Astrocyte (in vitro differentiated cells and primary cell): ENCODE results near the gene ENDOV. TPM values are rescaled to one million over a fixed set of nuclear protein-coding genes. Genes with fewer than 3 reads are reported as not detected.
"Not testable (repeated sequence)": the region's sequence is repeated elsewhere in the genome, so short reads cannot be mapped to it uniquely, and the experiment has no call there.

Experiments used
- DNase-seq: peaks from one replicate; pipeline ENCODE4 v3.0.0-alpha.2; 2010; ENCODE audit warnings: low read depth
- FAIRE-seq: peaks from 2 replicates; lab custom pipeline; 2011; peaks lifted over from hg19 to GRCh38; lab: Jason Lieb, UNC
- H2AFZ ChIP-seq: 2 replicates; pipeline ENCODE4 v1.6.0; 2012; ENCODE audit warnings: low read depth, low read length, inconsistent platforms
- H3K27ac ChIP-seq: 2 replicates; pipeline ENCODE4 v1.5.1; 2011; ENCODE audit warnings: low read depth, low read length, inconsistent platforms
- H3K27me3 ChIP-seq: 2 replicates; pipeline ENCODE4 v1.6.0; 2011; ENCODE audit warnings: low read length, inconsistent platforms; ENCODE audit not compliant: insufficient read depth
- H3K36me3 ChIP-seq: 2 replicates; pipeline ENCODE4 v1.5.1; 2011; ENCODE audit warnings: low read length, inconsistent platforms; ENCODE audit not compliant: insufficient read depth
- H3K4me1 ChIP-seq: 2 replicates; pipeline ENCODE4 v1.5.1; 2011; ENCODE audit warnings: low read length, inconsistent platforms; ENCODE audit not compliant: insufficient read depth
- H3K4me2 ChIP-seq: 2 replicates; pipeline ENCODE4 v1.6.0; 2012; ENCODE audit warnings: low read length, inconsistent platforms
- H3K4me3 ChIP-seq: 2 replicates; pipeline ENCODE4 v1.5.1; 2011; ENCODE audit warnings: low read depth, mild to moderate bottlenecking, low read length, inconsistent platforms; ENCODE audit not compliant: insufficient read depth
- H3K79me2 ChIP-seq: 2 replicates; pipeline ENCODE4 v1.6.0; 2012; ENCODE audit warnings: mild to moderate bottlenecking, low read length, inconsistent platforms; ENCODE audit not compliant: insufficient read depth
- H3K9ac ChIP-seq: 2 replicates; pipeline ENCODE4 v1.6.0; 2012; ENCODE audit warnings: mild to moderate bottlenecking, low read length, inconsistent platforms
- H3K9me3 ChIP-seq: 2 replicates; pipeline ENCODE4 v1.5.1; 2012; ENCODE audit warnings: low read depth, mild to moderate bottlenecking, low read length, inconsistent platforms; ENCODE audit not compliant: insufficient read depth
- H4K20me1 ChIP-seq: 2 replicates; pipeline ENCODE4 v1.6.0; 2012; ENCODE audit warnings: low read length, inconsistent platforms; ENCODE audit not compliant: insufficient read depth
- H3K27ac Mint-ChIP-seq: one replicate; pipeline ENCODE4 v1.8.0; 2021; ENCODE audit warnings: mild to moderate bottlenecking, mixed read lengths; ENCODE audit not compliant: unreplicated experiment
- H3K27me3 Mint-ChIP-seq: one replicate; pipeline ENCODE4 v1.8.0; 2021; ENCODE audit warnings: low read depth, mixed read lengths; ENCODE audit not compliant: unreplicated experiment
- H3K36me3 Mint-ChIP-seq: one replicate; pipeline ENCODE4 v1.8.0; 2021; ENCODE audit warnings: low read depth, mixed read lengths; ENCODE audit not compliant: unreplicated experiment
- H3K4me1 Mint-ChIP-seq: one replicate; pipeline ENCODE4 v1.8.0; 2021; ENCODE audit warnings: low read depth, mixed read lengths; ENCODE audit not compliant: unreplicated experiment
- H3K4me3 Mint-ChIP-seq: one replicate; pipeline ENCODE4 v1.8.0; 2021; ENCODE audit warnings: mild to moderate bottlenecking, moderate library complexity, mixed read lengths; ENCODE audit not compliant: unreplicated experiment
- H3K9me3 Mint-ChIP-seq: one replicate; pipeline ENCODE4 v1.8.0; 2021; ENCODE audit warnings: mild to moderate bottlenecking, mixed read lengths; ENCODE audit not compliant: unreplicated experiment
- CTCF ChIP-seq: IDR thresholded peaks from 2 replicates; pipeline ENCODE4 v1.5.1; 2011; ENCODE audit warnings: low read depth, mild to moderate bottlenecking, inconsistent platforms, low read length, moderate library complexity; ENCODE audit not compliant: insufficient read depth
- EZH2 ChIP-seq: IDR thresholded peaks from 2 replicates; pipeline ENCODE4 v1.6.1; 2012; ENCODE audit warnings: mild to moderate bottlenecking, low read length, inconsistent platforms; ENCODE audit not compliant: insufficient read depth
- total RNA-seq: library from RNA; stranded (reverse); gene quantifications from 2 replicates; pipeline ENCODE4 v1.2.1, GENCODE V29; 2021

ENDOV gene
- total RNA-seq, 1 donor from 2014 or later: 20.7 TPM

- H3K4me1 ChIP-seq: no peaks in the 10 kb centered on the region
- Mint-ChIP-seq H3K4me1 (peaks cover under 1% of the 10 kb centered on the region), H3K27me3 (peaks cover 15% of the 10 kb centered on the region), H3K9me3 (no peaks in the 10 kb centered on the region), H3K36me3 (no peaks in the 10 kb centered on the region), H3K4me3 (no peak overlapping the region), H3K27ac (no peak overlapping the region)
- FAIRE-seq (no peak), DNase-seq (no peak)
- no peaks in the 10 kb centered on the region for H3K9me3 ChIP-seq
- no peaks in the 10 kb centered on the region for H3K36me3 ChIP-seq
- H3K4me2 ChIP-seq: no peak overlapping the region
- H3K27ac ChIP-seq: no peak overlapping the region
- no peak overlapping the region for H3K9ac ChIP-seq
- no peaks in the 10 kb centered on the region for H3K27me3 ChIP-seq
- peaks cover 6% of the 10 kb centered on the region for H4K20me1 ChIP-seq
- TF ChIP-seq CTCF (no peak), EZH2 (no peak)
- no peak overlapping the region for H2AFZ ChIP-seq
- no peak overlapping the region for H3K4me3 ChIP-seq
- no peaks in the 10 kb centered on the region for H3K79me2 ChIP-seq
Measured at GRCh38 chr17:80408872-80409271, 6.1 kb upstream of the ENDOV start.

DNA sequence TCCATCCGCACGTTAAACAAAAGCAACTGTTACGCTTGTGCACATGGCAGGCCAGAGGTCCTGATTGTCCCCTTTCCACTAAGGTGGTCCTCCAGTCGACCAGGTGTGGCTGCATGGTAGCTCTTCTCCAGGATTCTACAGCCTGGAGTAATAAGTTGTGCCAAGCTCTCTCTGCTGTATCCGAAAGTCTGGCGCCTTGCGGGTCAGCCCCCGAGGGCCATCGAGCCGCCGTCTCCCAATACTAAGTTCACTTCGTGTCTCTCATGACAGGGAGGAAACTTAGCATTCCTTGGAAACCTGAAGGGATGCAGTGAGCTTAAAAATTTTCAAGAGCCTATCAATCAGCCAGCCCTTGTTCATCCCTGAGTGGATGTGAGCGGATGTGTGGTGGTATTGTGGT lies 5.3 kb upstream of the ENDOV start:
- Histone ChIP-seq H3K9ac (no peak overlapping the region), H3K4me2 (no peak overlapping the region), H3K79me2 (peaks cover 3% of the 10 kb centered on the region), H3K27me3 (no peaks in the 10 kb centered on the region), H3K36me3 (no peaks in the 10 kb centered on the region), H2AFZ (no peak overlapping the region), H4K20me1 (peaks cover 9% of the 10 kb centered on the region), H3K4me1 (peaks cover 7% of the 10 kb centered on the region), H3K4me3 (no peak overlapping the region), H3K9me3 (no peaks in the 10 kb centered on the region), H3K27ac (no peak overlapping the region)
- FAIRE-seq (no peak), DNase-seq (no peak)
- Mint-ChIP-seq H3K4me3 (no peak overlapping the region), H3K4me1 (peaks cover 6% of the 10 kb centered on the region), H3K27ac (no peak overlapping the region), H3K27me3 (peaks cover 15% of the 10 kb centered on the region), H3K9me3 (no peaks in the 10 kb centered on the region), H3K36me3 (no peaks in the 10 kb centered on the region)
- TF ChIP-seq EZH2 (no peak), CTCF (no peak)

DNA sequence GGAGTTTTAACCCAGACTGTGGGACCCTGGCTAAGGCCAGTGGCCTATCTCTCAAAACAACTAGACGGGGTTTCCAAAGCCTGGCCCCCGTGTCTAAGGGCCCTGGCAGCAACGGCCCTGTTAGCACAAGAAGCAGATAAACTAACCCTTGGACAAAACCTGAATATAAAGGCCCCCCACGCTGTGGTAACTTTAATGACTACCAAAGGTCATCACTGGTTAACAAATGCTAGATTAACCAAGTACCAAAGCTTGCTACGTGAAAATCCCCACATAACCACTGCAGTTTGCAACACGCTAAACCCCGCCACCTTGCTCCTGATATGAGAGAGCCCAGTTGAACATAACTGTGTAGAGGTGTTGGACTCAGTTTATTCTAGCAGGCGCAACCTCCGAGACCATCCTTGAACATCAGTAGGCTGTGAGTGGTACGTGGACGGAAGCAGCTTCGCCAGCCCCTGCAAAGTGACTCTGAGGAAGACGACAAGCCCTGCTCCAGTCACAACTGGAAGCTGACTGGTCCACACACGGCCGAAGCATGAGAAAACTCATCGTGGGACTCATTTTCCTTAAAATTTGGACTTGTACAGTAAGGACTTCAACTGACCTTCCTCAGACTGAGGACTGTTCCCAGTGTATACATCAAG lies 4.4 kb upstream of the ENDOV start:
- H3K36me3 Mint-ChIP-seq, H3K27ac Mint-ChIP-seq, H3K27me3 ChIP-seq, H3K4me1 Mint-ChIP-seq, H3K4me3 Mint-ChIP-seq, H3K36me3 ChIP-seq, H4K20me1 ChIP-seq, FAIRE-seq, H3K4me2 ChIP-seq, H3K9me3 Mint-ChIP-seq, H3K4me1 ChIP-seq, H2AFZ ChIP-seq, H3K27ac ChIP-seq, DNase-seq, H3K9me3 ChIP-seq, H3K9ac ChIP-seq, H3K4me3 ChIP-seq, H3K79me2 ChIP-seq: not testable (repeated sequence)
- H3K27me3 Mint-ChIP-seq: peaks cover 15% of the 10 kb centered on the region
